A204.1 (cell line): ENCODE measurements around the gene SCFD1.
"Not testable (repeated sequence)": the region's sequence is repeated elsewhere in the genome, so short reads cannot be mapped to it uniquely, and the experiment has no call there.

Experiments used
- FAIRE-seq: peaks from 2 replicates; lab custom pipeline; 2012; peaks lifted over from hg19 to GRCh38; lab: Jason Lieb, UNC

SCFD1 gene

GRCh38 chr14:30614155-30614554 is 8.0 kb upstream of the SCFD1 start:
- no peak for FAIRE-seq

- no peak for FAIRE-seq
Measured at GRCh38 chr14:30620178-30620577, 1.9 kb upstream of the SCFD1 start.

GRCh38 chr14:30621354-30621939 is 672 bp upstream of the SCFD1 start:
- FAIRE-seq = no peak

GRCh38 chr14:30623412-30624131 is 1.5 kb downstream of the SCFD1 start:
- FAIRE-seq = no peak

- FAIRE-seq = no peak
Measured at GRCh38 chr14:30624132-30624423, 2.0 kb downstream of the SCFD1 start.

GRCh38 chr14:30625533-30625932 is 3.4 kb downstream of the SCFD1 start:
- no peak for FAIRE-seq

GRCh38 chr14:30629432-30629831 is 7.3 kb downstream of the SCFD1 start:
- not testable (repeated sequence) for FAIRE-seq

- peak; percentile 34 for FAIRE-seq
Measured at GRCh38 chr14:30630248-30630647, 8.1 kb downstream of the SCFD1 start.

- FAIRE-seq = no peak
Measured at GRCh38 chr14:30632730-30633129, 10.6 kb downstream of the SCFD1 start.

- no peak for FAIRE-seq
Measured at GRCh38 chr14:30638926-30639325, 16.8 kb downstream of the SCFD1 start.

- no peak for FAIRE-seq
Measured at GRCh38 chr14:30641207-30641606, 19.1 kb downstream of the SCFD1 start.

GRCh38 chr14:30644462-30644861 is 22.3 kb downstream of the SCFD1 start:
- FAIRE-seq = not testable (repeated sequence)

GRCh38 chr14:30645600-30645999 is 23.5 kb downstream of the SCFD1 start:
- no peak for FAIRE-seq

GRCh38 chr14:30648471-30648870 is 26.4 kb downstream of the SCFD1 start:
- FAIRE-seq = no peak

- FAIRE-seq = no peak
Measured at GRCh38 chr14:30651937-30652336, 29.8 kb downstream of the SCFD1 start.

GRCh38 chr14:30655124-30655523 is 33.0 kb downstream of the SCFD1 start:
- FAIRE-seq = no peak

GRCh38 chr14:30655658-30656057 is 33.5 kb downstream of the SCFD1 start:
- FAIRE-seq = no peak

- no peak for FAIRE-seq
Measured at GRCh38 chr14:30656190-30656632, 34.1 kb downstream of the SCFD1 start.

GRCh38 chr14:30657050-30657449 is 34.9 kb downstream of the SCFD1 start:
- no peak for FAIRE-seq

- peak; percentile 97 for FAIRE-seq
Measured at GRCh38 chr14:30657606-30658163, 35.6 kb downstream of the SCFD1 start.

- FAIRE-seq = no peak
Measured at GRCh38 chr14:30658645-30659044, 36.5 kb downstream of the SCFD1 start.

- FAIRE-seq = no peak
Measured at GRCh38 chr14:30669594-30669993, 47.5 kb downstream of the SCFD1 start.

- peak; percentile 51 for FAIRE-seq
Measured at GRCh38 chr14:30673071-30673470, 51.0 kb downstream of the SCFD1 start.

GRCh38 chr14:30678926-30679431 is 56.9 kb downstream of the SCFD1 start:
- FAIRE-seq = no peak
